Panc1 (cell line): Measurements from ENCODE around the gene BEND3. TPM values are rescaled to one million over a fixed set of nuclear protein-coding genes. Genes with fewer than 3 reads are reported as not detected.

Source experiments
- ATAC-seq: fragments of 200-7000 bp; cut with Tn5 transposase; 2 replicates; pipeline ENCODE4 v1.9.1; 2020; ENCODE audit warnings: mild to moderate bottlenecking, moderate library complexity
- BruUV-seq: library from RNA; stranded (reverse); fragments of 400-500 nt; replicated peaks from 2 replicates; lab custom pipeline; 2021; lab: Mats Ljungman, UMichigan
- CTCF ChIA-PET: fragments of 300-600 bp; sonication (Branson Sonifier 250); formaldehyde crosslinking; loops from one replicate; lab custom pipeline; 2022; ENCODE audit warnings: antibody characterized with exemption; lab: Charles Lee
- POLR2A ChIA-PET: fragments of 300-600 bp; sonication (Branson Sonifier 250); formaldehyde crosslinking; loops from one replicate; lab custom pipeline; 2022; ENCODE audit warnings: antibody characterized with exemption; lab: Charles Lee
- DNase-seq: peaks from one replicate; pipeline ENCODE4 v3.0.0-alpha.2; 2010; ENCODE audit warnings: low read depth, low spot score
- H3K27ac ChIP-seq: 2 replicates; pipeline ENCODE4 v1.5.1; 2011; ENCODE audit warnings: mild to moderate bottlenecking, low read length, inconsistent platforms
- H3K27me3 ChIP-seq: fragments of 200-500 bp; sonication (Bioruptor generic); 2 replicates; pipeline ENCODE4 v1.6.0; 2014; ENCODE audit warnings: low read length, inconsistent platforms; ENCODE audit not compliant: control insufficient read depth, insufficient read depth
- H3K36me3 ChIP-seq: fragments of 200-500 bp; sonication (Bioruptor generic); 2 replicates; pipeline ENCODE4 v1.5.1; 2014; ENCODE audit warnings: inconsistent platforms, mild to moderate bottlenecking, low read length, moderate library complexity; ENCODE audit not compliant: control insufficient read depth, insufficient read depth
- H3K4me1 ChIP-seq: 2 replicates; pipeline ENCODE4 v1.5.1; 2011; ENCODE audit warnings: inconsistent platforms, mild to moderate bottlenecking, low read length, moderate library complexity; ENCODE audit not compliant: control insufficient read depth, insufficient read depth
- H3K4me3 ChIP-seq, 2 experiments: 2 replicates each; pipeline ENCODE4 v1.5.1; 2011 to 2012; ENCODE audit warnings: low read depth in 2 of 2, low read length in 2 of 2, mild to moderate bottlenecking in 2 of 2, inconsistent platforms in 1 of 2, moderate library complexity in 1 of 2
- H3K9me3 ChIP-seq: fragments of 200-500 bp; sonication (Bioruptor generic); 2 replicates; pipeline ENCODE4 v1.5.1; 2014; ENCODE audit warnings: low read depth, mild to moderate bottlenecking, inconsistent platforms, low read length, moderate library complexity; ENCODE audit not compliant: control insufficient read depth, insufficient read depth
- POLR2AphosphoS5 ChIP-seq: IDR thresholded peaks from 2 replicates; pipeline ENCODE4 v1.6.1; 2012; ENCODE audit warnings: mild to moderate bottlenecking, low read depth, low read length, moderate library complexity
- SIN3A ChIP-seq: IDR thresholded peaks from 2 replicates; pipeline ENCODE4 v1.6.1; 2012; ENCODE audit warnings: low read depth, mild to moderate bottlenecking, low read length, moderate library complexity, borderline replicate concordance; ENCODE audit not compliant: insufficient read depth
- TCF7L2 ChIP-seq: IDR thresholded peaks from 2 replicates; pipeline ENCODE4 v1.6.1; 2011; ENCODE audit warnings: mild to moderate bottlenecking, low read depth, low read length, inconsistent platforms
- in situ Hi-C: cut with HindIII; loops from 2 replicates; pipeline ENCODE4 v1.10.0; 2016; ENCODE audit warnings: low sequenced_read_pairs, low pct_unique_long_range_greater_than_20kb
- intact Hi-C: fragments of 100-400 bp; cut with micrococcal nuclease; formaldehyde crosslinking; loops from one replicate; pipeline ENCODE4 v1.10.0; 2022; ENCODE audit not compliant: unreplicated experiment
- total RNA-seq: library from RNA; stranded (reverse); gene quantifications from one replicate; pipeline ENCODE4 v1.2.1, GENCODE V29; 2021; ENCODE audit not compliant: unreplicated experiment
- TF ChIP-seq, protein P1 (sequence below): fragments of 450-650 bp; IDR thresholded peaks from 2 replicates; pipeline ENCODE4 v1.5.1; 2017; ENCODE audit warnings: mild to moderate bottlenecking
- TF ChIP-seq, protein P2 (sequence below), 2 experiments: IDR thresholded peaks; 2 replicates each; pipeline ENCODE4 v1.6.1; 2011 to 2012; ENCODE audit warnings: low read depth in 2 of 2, control low read depth in 1 of 2, low read length in 1 of 2, mild to moderate bottlenecking in 1 of 2, moderate library complexity in 1 of 2; ENCODE audit not compliant: insufficient read depth in 1 of 2

BEND3 gene
- total RNA-seq, 1 experiment from 2014 or later: 9.9 TPM

DNA sequence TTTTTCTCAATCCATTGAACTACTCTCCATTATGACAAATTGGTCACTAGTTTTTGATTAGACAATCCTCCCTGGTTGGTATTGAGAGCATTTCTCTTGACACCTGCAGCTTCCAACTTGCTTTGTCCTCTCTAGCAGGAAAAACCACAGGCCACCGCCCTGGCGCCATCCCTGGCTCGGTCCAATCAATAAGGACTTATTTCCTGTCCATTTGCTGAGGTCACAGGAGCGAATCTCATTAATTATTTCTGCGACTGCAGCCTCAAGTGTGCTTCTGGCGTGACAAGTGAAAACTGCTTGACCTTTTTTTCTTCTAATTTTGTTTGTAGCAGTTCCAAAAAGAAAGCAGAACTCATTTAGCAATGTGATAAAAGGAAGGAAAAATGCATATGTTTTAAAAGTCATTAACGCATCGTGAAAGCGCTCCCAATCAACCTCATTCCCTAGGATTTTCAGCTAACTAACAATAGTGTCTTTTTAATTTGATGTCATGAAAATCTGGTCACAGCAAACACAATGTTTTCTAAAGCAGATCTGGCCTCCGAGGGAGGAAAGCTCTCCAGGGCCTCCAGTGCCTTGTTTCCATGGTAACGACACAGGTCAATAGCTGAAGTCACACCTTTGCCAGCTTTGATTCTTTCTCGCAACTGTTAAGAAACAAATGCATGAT is 39.0 kb upstream of the BEND3 start:
- intact Hi-C loops (no loop called here), in situ Hi-C loops (no loop called here)
- TF ChIP-seq, protein P1, sequence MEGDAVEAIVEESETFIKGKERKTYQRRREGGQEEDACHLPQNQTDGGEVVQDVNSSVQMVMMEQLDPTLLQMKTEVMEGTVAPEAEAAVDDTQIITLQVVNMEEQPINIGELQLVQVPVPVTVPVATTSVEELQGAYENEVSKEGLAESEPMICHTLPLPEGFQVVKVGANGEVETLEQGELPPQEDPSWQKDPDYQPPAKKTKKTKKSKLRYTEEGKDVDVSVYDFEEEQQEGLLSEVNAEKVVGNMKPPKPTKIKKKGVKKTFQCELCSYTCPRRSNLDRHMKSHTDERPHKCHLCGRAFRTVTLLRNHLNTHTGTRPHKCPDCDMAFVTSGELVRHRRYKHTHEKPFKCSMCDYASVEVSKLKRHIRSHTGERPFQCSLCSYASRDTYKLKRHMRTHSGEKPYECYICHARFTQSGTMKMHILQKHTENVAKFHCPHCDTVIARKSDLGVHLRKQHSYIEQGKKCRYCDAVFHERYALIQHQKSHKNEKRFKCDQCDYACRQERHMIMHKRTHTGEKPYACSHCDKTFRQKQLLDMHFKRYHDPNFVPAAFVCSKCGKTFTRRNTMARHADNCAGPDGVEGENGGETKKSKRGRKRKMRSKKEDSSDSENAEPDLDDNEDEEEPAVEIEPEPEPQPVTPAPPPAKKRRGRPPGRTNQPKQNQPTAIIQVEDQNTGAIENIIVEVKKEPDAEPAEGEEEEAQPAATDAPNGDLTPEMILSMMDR: no peak
- TF ChIP-seq, protein P2, sequence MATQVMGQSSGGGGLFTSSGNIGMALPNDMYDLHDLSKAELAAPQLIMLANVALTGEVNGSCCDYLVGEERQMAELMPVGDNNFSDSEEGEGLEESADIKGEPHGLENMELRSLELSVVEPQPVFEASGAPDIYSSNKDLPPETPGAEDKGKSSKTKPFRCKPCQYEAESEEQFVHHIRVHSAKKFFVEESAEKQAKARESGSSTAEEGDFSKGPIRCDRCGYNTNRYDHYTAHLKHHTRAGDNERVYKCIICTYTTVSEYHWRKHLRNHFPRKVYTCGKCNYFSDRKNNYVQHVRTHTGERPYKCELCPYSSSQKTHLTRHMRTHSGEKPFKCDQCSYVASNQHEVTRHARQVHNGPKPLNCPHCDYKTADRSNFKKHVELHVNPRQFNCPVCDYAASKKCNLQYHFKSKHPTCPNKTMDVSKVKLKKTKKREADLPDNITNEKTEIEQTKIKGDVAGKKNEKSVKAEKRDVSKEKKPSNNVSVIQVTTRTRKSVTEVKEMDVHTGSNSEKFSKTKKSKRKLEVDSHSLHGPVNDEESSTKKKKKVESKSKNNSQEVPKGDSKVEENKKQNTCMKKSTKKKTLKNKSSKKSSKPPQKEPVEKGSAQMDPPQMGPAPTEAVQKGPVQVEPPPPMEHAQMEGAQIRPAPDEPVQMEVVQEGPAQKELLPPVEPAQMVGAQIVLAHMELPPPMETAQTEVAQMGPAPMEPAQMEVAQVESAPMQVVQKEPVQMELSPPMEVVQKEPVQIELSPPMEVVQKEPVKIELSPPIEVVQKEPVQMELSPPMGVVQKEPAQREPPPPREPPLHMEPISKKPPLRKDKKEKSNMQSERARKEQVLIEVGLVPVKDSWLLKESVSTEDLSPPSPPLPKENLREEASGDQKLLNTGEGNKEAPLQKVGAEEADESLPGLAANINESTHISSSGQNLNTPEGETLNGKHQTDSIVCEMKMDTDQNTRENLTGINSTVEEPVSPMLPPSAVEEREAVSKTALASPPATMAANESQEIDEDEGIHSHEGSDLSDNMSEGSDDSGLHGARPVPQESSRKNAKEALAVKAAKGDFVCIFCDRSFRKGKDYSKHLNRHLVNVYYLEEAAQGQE (IDR thresholded peaks at IDR 0.05; ENCODE audit: insufficient read depth in 1 of 2, low read depth in 2 of 2, low read length in 1 of 2): no peak
- no peak for TF ChIP-seq SIN3A
- no peak for TF ChIP-seq TCF7L2
- TF ChIP-seq POLR2AphosphoS5: no peak
- Histone ChIP-seq H3K4me1 (no peaks in the 10 kb centered on the region), H3K36me3 (no peaks in the 10 kb centered on the region), H3K9me3 (no peaks in the 10 kb centered on the region), H3K27ac (no peak overlapping the region), H3K4me3 (no peak overlapping the region), H3K27me3 (no peaks in the 10 kb centered on the region)
- ChIA-PET CTCF (no interaction called here), POLR2A (no interaction called here)
- BruUV-seq: no TSS peak
- ATAC-seq (no peak), DNase-seq (no peak)

DNA sequence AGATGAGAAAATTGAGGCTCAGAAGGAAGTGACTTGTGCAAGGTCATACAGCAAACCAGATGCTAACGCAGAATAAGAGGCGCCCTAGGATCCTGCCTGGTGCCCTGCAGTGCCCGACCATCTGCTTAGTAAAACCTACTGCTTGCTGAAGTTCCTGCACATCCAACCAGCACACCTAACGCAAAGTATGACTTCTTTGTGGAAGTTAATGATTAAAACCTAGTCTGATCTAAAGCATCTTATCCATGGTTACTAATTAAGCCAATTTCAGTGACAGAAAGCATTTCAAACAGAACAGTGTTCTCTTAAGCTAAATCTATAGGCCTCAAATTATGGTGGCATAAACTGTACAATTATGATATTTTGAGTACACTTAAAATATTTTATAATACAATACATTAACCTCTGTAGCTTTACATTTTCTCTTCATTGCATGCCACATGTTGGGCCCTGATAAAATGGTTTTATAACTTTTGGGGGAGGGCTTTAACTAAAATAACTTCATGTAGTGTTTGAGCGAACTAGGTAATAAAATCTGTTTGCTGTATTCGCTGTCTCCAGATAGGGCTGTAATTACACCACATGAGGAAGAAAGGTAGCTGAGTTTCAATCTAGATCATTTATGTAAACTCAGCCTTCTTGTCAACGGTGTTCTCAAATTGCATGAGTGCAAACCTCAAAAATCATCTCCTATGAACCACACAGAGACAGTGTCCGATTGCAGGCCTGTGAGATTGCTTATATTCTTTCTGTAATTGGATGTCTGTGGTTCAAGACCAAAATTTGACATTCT is 37.5 kb upstream of the BEND3 start:
- ATAC-seq (no peak), DNase-seq (no peak)
- intact Hi-C loops (no loop called here), in situ Hi-C loops (no loop called here)
- Histone ChIP-seq H3K4me1 (no peaks in the 10 kb centered on the region), H3K27ac (no peak overlapping the region), H3K9me3 (no peaks in the 10 kb centered on the region), H3K4me3 (no peak overlapping the region), H3K36me3 (no peaks in the 10 kb centered on the region), H3K27me3 (no peaks in the 10 kb centered on the region)
- ChIA-PET CTCF (no interaction called here), POLR2A (no interaction called here)
- TF ChIP-seq, protein P2 (IDR thresholded peaks at IDR 0.05; ENCODE audit: insufficient read depth in 1 of 2, low read depth in 2 of 2, low read length in 1 of 2): no peak
- TF ChIP-seq TCF7L2 (no peak), POLR2AphosphoS5 (no peak), SIN3A (no peak)
- TF ChIP-seq, protein P1: no peak
- BruUV-seq: TSS peak; percentile 84
